Suppressor macrophage treated with lipopolysaccharide for 1 hour (primary cell): Measurements from ENCODE around the gene CETP.

Experiments used
- DNase-seq, 3 donors: peaks; one replicate each; pipeline ENCODE4 v3.0.0-alpha.2; 2020 to 2022

The CETP gene

DNA sequence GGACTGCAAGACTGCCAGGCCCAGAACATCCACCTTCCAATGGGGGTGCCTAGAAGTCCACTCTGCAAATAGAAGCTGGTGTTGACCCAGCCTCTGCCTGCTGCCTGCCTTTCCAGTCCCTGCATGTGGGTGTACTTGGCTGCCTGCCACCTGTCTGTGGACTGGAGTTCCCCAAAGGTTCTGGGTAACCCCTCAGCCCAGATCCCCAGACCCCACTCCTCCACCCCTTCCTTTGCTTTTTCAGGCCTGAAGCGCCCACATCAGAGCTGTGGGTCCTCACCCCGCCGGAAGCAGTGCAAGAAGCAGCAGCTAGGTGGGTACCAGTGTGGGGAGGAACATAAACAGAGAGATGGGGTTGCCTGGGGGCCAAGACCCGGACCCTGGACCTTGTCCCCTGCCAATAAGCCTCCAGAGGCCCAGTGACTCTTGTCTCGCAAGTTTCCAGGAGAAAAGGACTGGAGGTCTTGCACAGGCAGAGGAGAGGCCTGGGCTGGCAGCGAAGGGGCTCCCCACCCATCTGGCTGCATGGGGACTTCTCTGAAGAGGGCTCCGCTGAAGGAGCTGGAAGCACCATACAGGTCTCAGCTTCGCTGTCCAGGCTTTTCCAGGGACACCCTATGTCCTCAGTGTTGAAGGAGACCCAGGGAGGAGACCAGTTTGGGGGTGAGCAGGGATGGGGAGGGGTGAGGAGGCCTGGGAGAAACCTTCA is 61.9 kb downstream of the CETP start:
- DNase-seq, result peak in 1 of 3 donors; percentile 41

DNA sequence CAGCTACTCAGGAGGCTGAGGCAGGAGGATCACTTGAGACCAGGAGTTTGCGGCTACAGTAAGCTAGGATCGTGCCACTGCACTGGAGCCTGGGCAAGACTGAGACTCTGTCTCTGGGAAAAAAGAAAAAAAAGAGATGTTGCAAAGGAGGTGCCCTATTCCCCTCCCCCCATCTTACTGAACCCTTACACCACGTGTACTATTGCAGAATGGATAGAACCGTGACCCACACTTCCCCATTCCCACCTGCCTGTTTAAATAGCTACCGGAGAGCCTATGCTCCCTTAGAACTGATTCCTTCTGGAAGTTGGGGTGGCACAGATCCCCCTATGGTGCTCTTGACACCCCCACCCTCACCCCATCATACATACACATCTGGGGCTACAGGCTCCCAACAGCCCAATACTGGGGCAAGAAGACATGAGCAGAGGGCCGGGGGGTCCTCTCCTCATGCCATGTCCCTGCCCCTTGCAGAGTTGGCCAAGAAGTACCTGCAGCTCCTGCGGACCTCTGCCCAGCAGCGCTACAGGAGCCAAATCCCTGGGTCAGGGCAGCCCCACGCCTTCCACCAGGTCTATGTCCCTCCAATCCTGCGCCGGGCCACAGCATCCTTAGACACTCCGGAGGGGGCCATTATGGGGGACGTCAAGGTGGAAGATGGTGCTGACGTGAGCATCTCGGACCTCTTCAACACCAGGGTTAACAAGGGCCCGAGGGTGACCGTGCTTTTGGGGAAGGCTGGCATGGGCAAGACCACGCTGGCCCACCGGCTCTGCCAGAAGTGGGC is 63.3 kb downstream of the CETP start:
- DNase-seq, result no peak

DNA sequence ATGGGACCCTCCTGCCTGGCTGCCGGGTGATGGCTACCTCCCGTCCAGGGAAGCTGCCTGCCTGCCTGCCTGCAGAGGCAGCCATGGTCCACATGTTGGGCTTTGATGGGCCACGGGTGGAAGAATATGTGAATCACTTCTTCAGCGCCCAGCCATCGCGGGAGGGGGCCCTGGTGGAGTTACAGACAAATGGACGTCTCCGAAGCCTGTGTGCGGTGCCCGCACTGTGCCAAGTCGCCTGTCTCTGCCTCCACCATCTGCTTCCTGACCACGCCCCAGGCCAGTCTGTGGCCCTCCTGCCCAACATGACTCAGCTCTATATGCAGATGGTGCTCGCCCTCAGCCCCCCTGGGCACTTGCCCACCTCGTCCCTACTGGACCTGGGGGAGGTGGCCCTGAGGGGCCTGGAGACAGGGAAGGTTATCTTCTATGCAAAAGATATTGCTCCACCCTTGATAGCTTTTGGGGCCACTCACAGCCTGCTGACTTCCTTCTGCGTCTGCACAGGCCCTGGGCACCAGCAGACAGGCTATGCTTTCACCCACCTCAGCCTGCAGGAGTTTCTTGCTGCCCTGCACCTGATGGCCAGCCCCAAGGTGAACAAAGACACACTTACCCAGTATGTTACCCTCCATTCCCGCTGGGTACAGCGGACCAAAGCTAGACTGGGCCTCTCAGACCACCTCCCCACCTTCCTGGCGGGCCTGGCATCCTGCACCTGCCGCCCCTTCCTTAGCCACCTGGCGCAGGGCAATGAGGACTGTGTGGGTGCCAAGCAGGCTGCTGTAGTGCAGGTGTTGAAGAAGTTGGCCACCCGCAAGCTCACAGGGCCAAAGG is 64.4 kb downstream of the CETP start:
- DNase-seq, result no peak

DNA sequence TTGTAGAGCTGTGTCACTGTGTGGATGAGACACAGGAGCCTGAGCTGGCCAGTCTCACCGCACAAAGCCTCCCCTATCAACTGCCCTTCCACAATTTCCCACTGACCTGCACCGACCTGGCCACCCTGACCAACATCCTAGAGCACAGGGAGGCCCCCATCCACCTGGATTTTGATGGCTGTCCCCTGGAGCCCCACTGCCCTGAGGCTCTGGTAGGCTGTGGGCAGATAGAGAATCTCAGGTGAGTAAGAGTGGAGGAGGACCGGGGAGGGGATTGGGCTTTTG is 65.0 kb downstream of the CETP start:
- DNase-seq, result no peak

DNA sequence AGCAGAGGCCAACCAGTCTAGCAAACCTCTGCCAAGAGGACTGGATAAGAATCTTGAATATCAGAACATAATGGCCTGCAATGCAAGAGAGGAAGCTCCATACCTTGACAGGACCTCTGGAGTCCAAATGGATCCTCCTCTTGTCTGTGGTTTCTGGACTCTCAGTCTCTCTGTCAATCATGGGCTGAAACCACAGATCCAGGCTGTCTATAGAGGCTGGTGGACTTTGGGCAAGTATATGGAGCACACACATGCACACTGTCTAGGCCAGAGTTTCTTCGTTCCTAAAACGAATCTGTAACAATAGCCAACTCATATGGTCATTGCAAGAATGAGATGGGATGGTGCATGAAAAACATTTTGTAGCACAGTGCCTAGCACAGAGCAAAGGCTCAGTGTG is 65.3 kb downstream of the CETP start:
- no peak for DNase-seq

DNA sequence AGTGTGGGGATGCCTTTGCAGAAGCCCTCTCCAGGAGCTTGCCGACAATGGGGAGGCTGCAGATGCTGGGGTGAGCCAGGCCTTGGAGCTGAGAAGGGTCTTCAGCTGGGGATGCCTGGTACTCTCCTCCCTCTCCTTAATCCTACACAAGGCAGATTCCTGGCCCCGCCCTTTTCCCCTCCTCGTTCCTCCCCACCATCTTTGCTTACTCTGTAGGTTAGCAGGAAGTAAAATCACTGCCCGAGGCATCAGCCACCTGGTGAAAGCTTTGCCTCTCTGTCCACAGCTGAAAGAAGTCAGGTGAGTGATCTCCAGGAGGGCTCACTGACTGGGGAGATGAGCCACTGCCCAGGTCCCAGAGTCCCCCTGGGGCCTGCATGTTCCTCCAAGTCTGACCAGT is 66.3 kb downstream of the CETP start:
- no peak for DNase-seq

DNA sequence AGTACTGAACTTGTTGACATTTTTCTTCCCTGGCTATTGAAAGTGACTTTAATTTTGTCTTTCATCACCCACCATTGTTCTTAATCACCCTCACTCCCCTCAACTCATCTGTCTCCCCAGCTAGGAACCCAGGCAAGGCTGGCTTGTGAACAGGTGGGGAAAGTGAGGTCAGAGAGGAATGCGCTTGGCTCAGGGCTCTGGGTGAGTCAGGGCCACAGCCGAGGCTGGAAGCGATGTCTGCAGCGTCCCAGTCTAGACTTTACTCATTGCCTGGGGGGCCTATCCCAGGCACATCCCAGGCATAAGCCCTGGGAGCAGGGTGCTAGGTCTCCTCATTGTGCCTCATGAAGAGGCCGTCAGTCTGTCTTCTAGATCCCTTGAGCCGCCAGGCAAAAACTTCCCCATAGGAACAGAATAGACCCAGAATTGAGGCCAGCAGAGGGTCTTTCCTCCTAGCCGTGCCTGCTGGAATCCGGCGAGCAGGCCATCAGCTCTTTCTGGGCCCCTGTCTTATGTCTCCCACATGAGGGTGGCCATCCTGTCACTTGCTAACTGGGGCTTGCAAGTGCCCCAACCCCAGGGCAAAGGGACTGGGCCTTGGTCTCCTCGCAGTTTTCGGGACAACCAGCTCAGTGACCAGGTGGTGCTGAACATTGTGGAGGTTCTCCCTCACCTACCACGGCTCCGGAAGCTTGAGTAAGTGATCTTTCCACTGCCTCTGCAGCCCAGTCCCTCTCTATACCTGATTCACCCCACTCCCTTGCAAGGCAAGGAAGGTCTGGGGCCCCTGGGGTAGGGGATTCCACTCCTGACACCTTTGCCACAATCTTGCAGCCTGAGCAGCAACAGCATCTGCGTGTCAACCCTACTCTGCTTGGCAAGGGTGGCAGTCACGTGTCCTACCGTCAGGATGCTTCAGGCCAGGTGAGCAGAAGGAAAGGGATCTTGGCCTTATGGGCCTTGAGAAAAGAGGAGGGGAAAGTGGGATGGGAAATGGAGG is 67.7 kb downstream of the CETP start:
- no peak for DNase-seq

DNA sequence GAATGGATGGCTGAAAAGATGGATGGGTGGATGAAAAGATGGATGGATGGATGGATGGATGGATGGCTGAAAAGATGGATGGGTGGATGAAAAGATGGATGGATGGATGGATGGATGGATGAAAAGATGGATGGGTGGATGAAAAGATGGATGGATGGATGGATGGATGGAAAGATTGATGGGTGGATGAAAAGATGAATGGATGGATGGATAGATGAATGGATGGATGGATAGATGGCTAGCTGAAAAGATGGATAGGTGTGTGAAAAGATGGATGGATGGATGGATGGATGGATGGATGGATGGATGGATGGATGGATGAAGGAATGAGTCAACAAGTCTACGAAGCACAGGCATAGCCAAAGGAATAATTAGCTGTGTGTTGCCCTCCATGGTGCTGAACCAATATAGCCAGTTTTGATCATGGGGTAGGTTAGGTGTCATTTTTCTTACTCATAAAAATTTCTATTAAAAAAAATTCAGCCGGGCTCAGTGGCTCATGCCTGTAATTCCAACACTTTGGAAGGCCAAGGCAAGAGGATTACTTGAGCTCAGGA is 68.7 kb downstream of the CETP start:
- no peak for DNase-seq

DNA sequence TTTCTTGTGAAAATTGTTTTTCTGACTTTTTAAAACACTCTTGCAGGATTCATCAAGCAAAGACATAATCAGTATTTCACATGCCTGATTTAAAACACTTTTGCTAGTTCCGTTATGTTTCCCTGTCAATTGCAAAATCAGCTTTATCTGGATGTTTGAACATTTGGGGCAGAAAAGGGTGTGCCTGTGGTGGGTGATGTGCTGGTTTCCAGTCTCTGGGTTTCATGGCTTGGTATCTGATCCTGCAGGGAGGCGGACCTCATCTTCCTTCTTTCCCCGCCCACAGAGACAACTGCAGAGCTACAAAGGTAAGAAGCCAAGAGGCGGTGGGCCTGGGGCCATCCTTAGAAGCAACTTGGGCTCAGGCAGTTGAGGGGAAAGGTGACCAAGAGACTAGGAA is 69.4 kb downstream of the CETP start:
- DNase-seq, result no peak

DNA sequence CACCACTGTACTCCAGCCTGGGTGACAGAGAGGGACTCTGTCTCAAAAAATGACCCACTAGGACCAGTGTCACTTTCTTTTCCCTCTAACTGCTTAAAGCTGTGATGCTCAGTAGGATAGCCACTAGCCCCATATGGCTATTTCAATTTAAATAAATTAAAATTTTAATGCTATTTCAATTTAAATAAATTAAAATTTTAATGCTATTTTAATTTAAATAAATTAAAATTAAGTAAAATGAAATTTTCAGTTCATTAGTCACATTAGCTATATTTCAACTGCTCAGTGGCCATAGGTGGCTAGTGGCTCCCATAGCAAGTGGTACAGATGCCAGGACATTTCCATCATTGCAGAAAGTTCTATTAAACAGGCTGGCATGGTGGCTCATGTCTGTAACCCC is 70.6 kb downstream of the CETP start:
- no peak for DNase-seq

DNA sequence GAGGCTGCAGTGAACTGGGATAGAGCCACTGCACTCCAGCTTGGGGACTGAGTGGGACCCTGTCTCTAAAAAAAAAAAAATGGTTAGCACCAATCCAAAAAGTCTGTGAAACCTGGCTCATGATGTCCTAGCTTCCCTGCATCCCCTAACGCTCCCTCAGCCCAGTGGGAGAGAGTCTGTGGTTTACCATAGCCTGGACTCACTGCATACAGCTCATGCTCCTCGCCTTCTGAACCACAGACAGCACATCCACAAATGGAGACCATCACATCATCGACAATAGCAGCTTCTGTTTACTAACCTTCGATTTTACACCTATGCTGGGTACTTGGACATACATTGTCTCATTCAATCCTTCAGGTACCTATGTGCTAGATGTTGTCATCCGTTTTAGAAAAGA is 71.2 kb downstream of the CETP start:
- DNase-seq, result no peak
